GM19463 (cell line): ENCODE results near the gene LGALS9.
"Not testable (repeated sequence)": the region's sequence is repeated elsewhere in the genome, so short reads cannot be mapped to it uniquely, and the experiment has no call there.

Experiments
- ATAC-seq: cut with Tn5 transposase; IDR thresholded peaks from one replicate; pipeline ENCODE4 v1.9.1; 2021; ENCODE audit warnings: mild to moderate bottlenecking, moderate library complexity; ENCODE audit not compliant: unreplicated experiment

LGALS9 gene

DNA sequence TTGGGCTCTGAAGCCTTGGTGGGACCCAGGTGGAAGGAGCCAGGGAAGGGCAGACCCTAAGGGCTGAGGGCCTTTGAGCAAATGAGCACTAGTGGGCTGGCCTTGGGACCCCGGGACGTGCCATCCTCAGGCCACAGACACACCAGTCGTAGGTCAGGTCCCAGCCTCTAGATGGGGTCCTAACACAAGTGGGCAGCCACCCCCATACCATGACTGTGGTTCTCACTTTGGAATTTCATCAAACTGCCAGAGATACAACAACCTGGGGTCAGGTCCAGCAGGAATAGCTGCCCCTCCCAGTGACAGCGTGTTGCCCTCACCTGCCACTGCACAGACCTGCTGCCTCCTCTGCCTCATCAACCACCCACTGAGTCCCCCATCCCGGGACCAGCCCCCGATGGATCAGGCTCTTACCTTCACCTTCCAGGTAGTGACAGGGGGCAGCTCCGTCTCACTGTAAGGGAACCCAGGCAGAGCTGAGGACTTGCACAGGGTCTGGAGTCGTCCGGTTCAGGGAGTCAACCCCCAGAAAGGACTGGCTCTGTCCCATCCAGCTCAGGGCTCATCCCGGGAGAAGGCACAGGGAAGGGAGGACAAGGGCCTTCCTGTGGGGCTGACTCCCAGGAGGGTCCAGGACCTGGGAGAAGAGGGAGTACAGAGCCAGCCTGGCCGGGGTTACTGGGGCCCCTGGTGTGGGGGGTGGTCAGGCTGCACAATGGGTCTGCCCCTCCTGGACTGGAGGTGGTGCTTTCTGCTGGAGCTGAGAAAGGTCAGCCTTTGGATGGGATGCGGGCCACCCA, 40.0 kb downstream of the LGALS9 start:
- no peak for ATAC-seq

DNA sequence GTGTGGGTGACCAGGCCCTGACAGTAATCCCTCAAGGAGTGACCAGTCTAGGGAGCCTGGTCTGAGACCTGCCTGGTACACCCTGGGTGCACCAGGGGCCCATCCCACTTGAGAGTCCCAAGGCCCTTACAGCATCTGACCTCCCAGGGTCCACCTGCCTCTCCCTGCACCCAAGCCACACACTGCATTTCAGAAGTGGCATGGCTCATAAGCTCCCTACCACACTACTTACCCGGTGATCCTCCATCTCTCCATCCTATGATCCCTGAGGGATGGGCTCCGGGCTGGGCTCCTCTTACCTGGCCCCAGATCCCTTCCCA, 40.6 kb downstream of the LGALS9 start:
- ATAC-seq: no peak

DNA sequence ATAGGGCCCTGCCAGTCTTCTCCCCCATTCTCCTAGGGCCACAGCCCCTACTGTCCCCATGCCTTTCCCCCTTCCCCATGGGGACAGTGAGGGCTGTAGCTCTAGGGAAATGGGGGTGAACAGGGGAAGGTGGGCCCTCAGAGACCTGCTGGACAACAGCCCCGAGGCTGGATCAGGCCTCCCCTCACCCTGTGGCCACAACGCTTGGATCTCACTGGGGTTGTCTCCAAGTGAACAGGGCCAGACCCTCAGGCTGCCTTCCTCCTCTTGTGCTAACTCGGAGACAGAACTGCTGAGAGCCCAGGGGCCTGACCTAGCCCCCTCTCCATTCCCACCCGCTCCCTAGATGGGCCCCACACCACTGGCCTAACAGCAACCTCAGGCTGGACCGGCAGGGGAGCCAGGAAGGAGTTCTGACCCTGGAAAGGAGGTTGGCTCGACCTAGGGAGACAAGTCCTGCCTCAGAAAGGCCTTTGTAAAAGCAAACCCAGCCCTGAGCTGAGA, 41.0 kb downstream of the LGALS9 start:
- not testable (repeated sequence) for ATAC-seq

DNA sequence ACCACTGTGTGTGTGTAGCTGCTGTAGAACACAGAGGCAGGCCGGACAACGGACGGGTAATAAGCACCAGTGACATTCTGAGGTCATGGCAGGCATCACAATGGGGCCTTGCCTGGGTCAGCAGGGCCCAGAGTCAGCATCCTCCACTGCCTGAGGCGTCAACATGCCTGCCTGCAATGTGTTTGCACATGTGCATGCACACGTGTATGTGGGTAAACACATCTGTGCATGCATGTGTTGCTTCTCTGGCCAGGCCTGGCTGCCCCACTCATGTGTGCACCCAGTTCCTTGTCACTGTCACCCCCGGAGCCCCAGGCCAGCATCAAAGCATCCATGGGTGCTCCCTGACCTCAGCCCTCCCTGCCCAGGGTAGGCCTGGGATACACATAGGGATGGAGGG, 43.3 kb downstream of the LGALS9 start:
- ATAC-seq: no peak

DNA sequence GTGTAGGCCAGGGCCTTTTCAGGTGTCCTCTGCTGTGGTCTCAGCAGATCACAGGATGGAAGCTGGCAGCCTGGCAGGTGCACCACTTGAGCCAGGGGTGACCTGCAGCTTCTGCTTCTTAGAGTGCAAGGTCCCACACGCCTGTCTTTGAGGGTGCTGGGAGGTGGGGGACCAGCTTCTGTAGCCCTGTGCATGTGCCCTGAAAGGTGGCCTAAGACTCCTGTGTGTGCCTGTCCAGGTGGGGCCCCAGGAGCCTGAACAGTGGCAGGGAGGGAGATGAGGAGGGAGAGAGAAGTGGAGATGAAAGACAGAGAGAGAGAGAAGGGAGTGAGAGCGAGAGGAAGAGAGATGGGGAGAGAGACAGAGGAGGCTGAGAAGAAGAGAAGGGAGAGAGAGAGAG, 46.2 kb downstream of the LGALS9 start:
- ATAC-seq: no peak

DNA sequence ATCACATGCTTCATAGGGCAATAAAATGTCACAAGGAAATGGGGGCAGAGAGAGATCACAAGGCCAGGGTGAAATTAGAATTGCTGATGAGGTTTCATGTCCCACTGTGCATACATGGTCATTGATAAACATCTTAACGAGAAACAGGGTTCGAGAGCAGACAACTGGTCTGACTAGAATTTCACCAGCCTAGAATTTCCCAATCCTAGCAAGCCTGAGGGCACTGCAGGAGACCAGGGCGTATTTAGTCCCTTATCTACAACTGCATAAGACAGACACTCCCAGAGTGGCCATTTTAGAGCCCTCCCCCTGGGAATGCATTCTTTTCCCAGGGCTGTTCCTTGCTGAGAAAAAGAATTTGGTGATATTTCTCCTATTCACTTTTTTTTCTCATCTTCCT, 55.3 kb downstream of the LGALS9 start:
- not testable (repeated sequence) for ATAC-seq

DNA sequence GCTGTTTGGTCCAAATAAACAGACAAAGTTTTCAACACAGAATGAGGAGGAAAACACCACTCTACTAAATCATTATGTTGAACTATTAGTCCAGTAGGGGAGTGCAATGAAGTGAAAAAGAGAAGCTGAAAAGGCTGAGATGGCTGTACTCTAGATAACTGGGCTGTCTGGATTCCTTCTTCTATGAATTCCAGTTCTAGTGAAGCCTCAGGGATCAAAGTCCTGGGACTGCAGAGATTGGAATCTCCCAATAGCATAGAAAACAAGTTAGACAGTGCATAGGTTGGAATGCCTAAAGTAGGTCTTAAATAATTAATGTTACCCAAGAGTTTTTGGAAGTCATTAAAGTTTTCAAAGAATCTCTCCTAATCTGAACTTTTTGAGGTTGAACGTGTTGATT, 59.9 kb downstream of the LGALS9 start:
- ATAC-seq: no peak

DNA sequence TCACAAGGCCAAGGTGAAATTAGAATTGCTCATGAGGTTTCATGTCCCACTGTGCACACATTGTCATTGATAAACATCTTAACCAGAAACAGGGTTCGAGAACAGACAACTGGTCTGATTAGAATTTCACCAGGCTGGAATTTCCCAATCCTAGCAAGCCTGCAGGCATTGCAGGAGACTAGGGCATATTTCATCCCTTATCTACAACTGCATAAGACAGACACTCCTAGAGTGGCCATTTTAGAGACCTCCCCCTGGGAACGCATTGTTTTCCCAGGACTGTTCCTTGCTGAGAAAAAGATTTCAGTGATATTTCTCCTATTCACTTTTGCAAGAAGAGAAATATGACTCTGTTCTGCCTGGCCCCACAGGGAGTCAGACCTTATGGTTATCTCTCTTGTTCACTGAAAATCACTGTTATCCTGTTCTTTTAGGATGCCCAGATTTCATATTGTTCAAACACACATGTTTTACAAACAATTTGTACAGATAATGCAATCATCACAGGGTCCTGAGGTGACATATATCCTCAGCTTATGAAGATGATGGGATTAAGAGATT, 64.3 kb downstream of the LGALS9 start:
- not testable (repeated sequence) for ATAC-seq
